ENCODE measurements around the gene TMEM131. TPM values are rescaled to one million over a fixed set of nuclear protein-coding genes. Genes with fewer than 3 reads are reported as not detected.

TMEM131 gene
- total RNA-seq, 2 experiments from 2014 or later: 17.4 to 32.3 TPM

DNA sequence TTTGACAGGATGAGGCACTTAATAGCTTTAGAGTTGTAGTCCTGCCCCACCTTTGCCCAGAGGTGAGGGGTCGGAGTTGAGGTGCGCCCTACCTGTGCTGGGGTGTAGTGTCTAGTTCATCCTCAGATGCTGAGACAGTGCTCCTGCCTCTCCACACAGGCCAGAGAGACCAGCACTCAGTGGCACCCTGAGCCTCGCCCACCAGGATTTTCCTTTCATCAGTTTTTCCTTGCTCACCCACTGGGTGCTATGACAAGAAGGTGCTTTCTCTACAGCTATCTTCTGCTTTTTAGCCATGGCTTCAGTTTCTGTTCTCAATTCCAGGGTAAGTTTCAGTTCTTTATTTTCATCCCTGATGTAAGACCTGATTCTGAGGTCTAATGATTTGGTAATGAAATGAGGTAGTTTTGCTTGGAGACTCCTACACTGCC, 16.8 kb upstream of the TMEM131 start:
- no peaks in the 10 kb centered on the region for H4K20me1 ChIP-seq (ENCODE audit: insufficient read depth, low read length)
- intact Hi-C loops (cut with micrococcal nuclease; ENCODE audit: unreplicated experiment): loop anchor here (1.0 to 5.0 kb wide), 4 partner anchors 15 to 80 kb away; partner anchors contain the start of gene TMEM131
- no peaks in the 10 kb centered on the region for H3K36me3 ChIP-seq (ENCODE audit: insufficient read depth, low read length)
- peak overlapping the region; percentile 96 for H3K4me2 ChIP-seq (ENCODE audit: low read length)
- BruUV-seq (replicated peaks): no TSS peak
- TF ChIP-seq, protein P1, sequence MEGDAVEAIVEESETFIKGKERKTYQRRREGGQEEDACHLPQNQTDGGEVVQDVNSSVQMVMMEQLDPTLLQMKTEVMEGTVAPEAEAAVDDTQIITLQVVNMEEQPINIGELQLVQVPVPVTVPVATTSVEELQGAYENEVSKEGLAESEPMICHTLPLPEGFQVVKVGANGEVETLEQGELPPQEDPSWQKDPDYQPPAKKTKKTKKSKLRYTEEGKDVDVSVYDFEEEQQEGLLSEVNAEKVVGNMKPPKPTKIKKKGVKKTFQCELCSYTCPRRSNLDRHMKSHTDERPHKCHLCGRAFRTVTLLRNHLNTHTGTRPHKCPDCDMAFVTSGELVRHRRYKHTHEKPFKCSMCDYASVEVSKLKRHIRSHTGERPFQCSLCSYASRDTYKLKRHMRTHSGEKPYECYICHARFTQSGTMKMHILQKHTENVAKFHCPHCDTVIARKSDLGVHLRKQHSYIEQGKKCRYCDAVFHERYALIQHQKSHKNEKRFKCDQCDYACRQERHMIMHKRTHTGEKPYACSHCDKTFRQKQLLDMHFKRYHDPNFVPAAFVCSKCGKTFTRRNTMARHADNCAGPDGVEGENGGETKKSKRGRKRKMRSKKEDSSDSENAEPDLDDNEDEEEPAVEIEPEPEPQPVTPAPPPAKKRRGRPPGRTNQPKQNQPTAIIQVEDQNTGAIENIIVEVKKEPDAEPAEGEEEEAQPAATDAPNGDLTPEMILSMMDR (conservative IDR thresholded peaks at IDR 0.05; ENCODE audit: low read length): no peak
- no peak for TF ChIP-seq EZH2phosphoT487 (IDR thresholded peaks at IDR 0.05; ENCODE audit: borderline replicate concordance, low read depth, low read length)
- ChIA-PET CTCF (ENCODE audit: unreplicated experiment) (interaction anchor here (0.9 kb wide), 1 partner anchor 146 kb away, joined by 3 read pairs; no protein-coding TSS in a partner anchor), POLR2A (interaction anchor here (0.7 to 1.3 kb wide), 6 partner anchors 9 to 486 kb away, joined by 3 to 8 read pairs (median 3); no protein-coding TSS in a partner anchor)
- no peaks in the 10 kb centered on the region for H3K9me2 ChIP-seq (ENCODE audit: insufficient read depth, low read length)
- no peaks in the 10 kb centered on the region for H3K79me2 ChIP-seq (ENCODE audit: insufficient read depth, low read depth, low read length)
- peak overlapping the region; percentile 5; the same call in 1 of the 2 replicates for H2AFZ ChIP-seq (ENCODE audit: low read length)
- H3K4me3 ChIP-seq (ENCODE audit: low read depth, low read length, poor library complexity, severe bottlenecking): peak overlapping the region; percentile 61
- peak overlapping the region; percentile 89 for H3K27ac ChIP-seq (ENCODE audit: low read depth, low read length, poor library complexity, severe bottlenecking)
- peaks cover 82% of the 10 kb centered on the region for H3K4me1 ChIP-seq (ENCODE audit: insufficient read depth, low read length, poor library complexity, severe bottlenecking)
- no peaks in the 10 kb centered on the region for H3K9me3 ChIP-seq (ENCODE audit: low read length)
- DNase-seq (ENCODE audit: low spot score): peak; percentile 88

GRCh38 chr2:98009887-98010760, 14.4 kb upstream of the TMEM131 start:
- ChIA-PET CTCF (ENCODE audit: unreplicated experiment) (no interaction called here), POLR2A (interaction anchor here (0.6 to 1.0 kb wide), 5 partner anchors 11 to 84 kb away, joined by 3 to 7 read pairs (median 4); no protein-coding TSS in a partner anchor)
- Histone ChIP-seq H4K20me1 (ENCODE audit: insufficient read depth, low read length) (no peaks in the 10 kb centered on the region), H3K79me2 (ENCODE audit: insufficient read depth, low read depth, low read length) (no peaks in the 10 kb centered on the region), H3K4me2 (ENCODE audit: low read length) (peak overlapping the region; percentile 96), H3K9me3 (ENCODE audit: low read length) (no peaks in the 10 kb centered on the region), H3K27ac (ENCODE audit: low read depth, low read length, poor library complexity, severe bottlenecking) (peak overlapping the region; percentile 46), H3K36me3 (ENCODE audit: insufficient read depth, low read length) (no peaks in the 10 kb centered on the region), H3K9me2 (ENCODE audit: insufficient read depth, low read length) (no peaks in the 10 kb centered on the region), H3K4me3 (ENCODE audit: low read depth, low read length, poor library complexity, severe bottlenecking) (peak overlapping the region; percentile 19), H3K4me1 (ENCODE audit: insufficient read depth, low read length, poor library complexity, severe bottlenecking) (peaks cover 67% of the 10 kb centered on the region), H2AFZ (ENCODE audit: low read length) (peak overlapping the region; percentile 92)
- TF ChIP-seq EZH2phosphoT487 (IDR thresholded peaks at IDR 0.05; ENCODE audit: borderline replicate concordance, low read depth, low read length): no peak
- TF ChIP-seq, protein P1 (conservative IDR thresholded peaks at IDR 0.05; ENCODE audit: low read length): no peak
- no TSS peak for BruUV-seq (replicated peaks)
- peak; percentile 60 for DNase-seq (ENCODE audit: low spot score)
- intact Hi-C loops (cut with micrococcal nuclease; ENCODE audit: unreplicated experiment): loop anchor here (5.0 kb wide), 1 partner anchor 78 kb away; no protein-coding TSS in a partner anchor
